NOMO-1 (cell line): Measurements from ENCODE around the gene CLDN25.
"Not testable (repeated sequence)": the region's sequence is repeated elsewhere in the genome, so short reads cannot be mapped to it uniquely, and the experiment has no call there.

Experiments used
- DNase-seq, 2 experiments: peaks; one replicate each; lab custom pipeline; 2025; ENCODE audit not compliant: unreplicated experiment in 2 of 2; lab: John Stamatoyannopoulos, UW

The CLDN25 gene

GRCh38 chr11:113779496-113779895, at the start of gene CLDN25:
Gene CLDN25 (plus strand): TSS chr11:113779796. CDS start chr11:113779796, 0 bp downstream.
- no peak for DNase-seq

GRCh38 chr11:113730887-113731726, 48.5 kb upstream of the CLDN25 start:
- peak in 1 of 2 experiments; percentile 9 for DNase-seq

GRCh38 chr11:113732092-113732491, 47.5 kb upstream of the CLDN25 start:
- no peak for DNase-seq

GRCh38 chr11:113736323-113736722, 43.3 kb upstream of the CLDN25 start:
- DNase-seq: no peak

GRCh38 chr11:113752932-113753331, 26.7 kb upstream of the CLDN25 start:
- DNase-seq: no peak

- no peak for DNase-seq
These were observed 19.4 kb upstream of the CLDN25 start for GRCh38 chr11:113760241-113760640.

GRCh38 chr11:113763040-113763439, 16.6 kb upstream of the CLDN25 start:
- not testable (repeated sequence) for DNase-seq

GRCh38 chr11:113764527-113765219, 14.9 kb upstream of the CLDN25 start:
- DNase-seq: no peak

- DNase-seq: no peak
These were observed 7.6 kb upstream of the CLDN25 start for GRCh38 chr11:113771964-113772363.

- DNase-seq: peak in 1 of 2 experiments; percentile 1
These were observed 6.5 kb upstream of the CLDN25 start for GRCh38 chr11:113773092-113773415.

GRCh38 chr11:113773416-113774173, 6.0 kb upstream of the CLDN25 start, which contains the start of gene ZW10:
Gene ZW10 (minus strand): TSS chr11:113773692. CDS start chr11:113773666, 26 bp downstream.
- peak; percentile 94 for DNase-seq

- no peak for DNase-seq
These were observed 5.5 kb upstream of the CLDN25 start for GRCh38 chr11:113774174-113774503.

- DNase-seq: no peak
These were observed 1.3 kb upstream of the CLDN25 start for GRCh38 chr11:113778111-113778910.

GRCh38 chr11:113781682-113782081, 2.1 kb downstream of the CLDN25 start:
- DNase-seq: no peak

- DNase-seq: no peak
These were observed 2.5 kb downstream of the CLDN25 start for GRCh38 chr11:113782134-113782533.

GRCh38 chr11:113789016-113789415, 9.4 kb downstream of the CLDN25 start:
- DNase-seq: not testable (repeated sequence)

- DNase-seq: no peak
These were observed 10.2 kb downstream of the CLDN25 start for GRCh38 chr11:113789675-113790320.

- DNase-seq: peak in 1 of 2 experiments; percentile 6
These were observed 17.2 kb downstream of the CLDN25 start for GRCh38 chr11:113796663-113797259.

GRCh38 chr11:113802621-113803020, 23.0 kb downstream of the CLDN25 start:
- no peak for DNase-seq

- DNase-seq: no peak
These were observed 26.0 kb downstream of the CLDN25 start for GRCh38 chr11:113805640-113806039.
